ENCODE results near the gene ANKIB1. TPM values are rescaled to one million over a fixed set of nuclear protein-coding genes. Genes with fewer than 3 reads are reported as not detected.

Gene ANKIB1
- total RNA-seq, 8 experiments from 2014 or later: 28.7 to 96.9 (median 49.8) TPM

Other genes with a start within 250 kb of the ANKIB1 start
- 100 to 1,000 TPM in 4 of 8 experiments, 10 to 100 TPM in 4; 57.7 to 155 (median 100) TPM for gene CYP51A1, start 111.5 kb upstream of the ANKIB1 start, total RNA-seq
- under 1 TPM in 7 of 8 experiments, not detected in 1; 0.10 to 1.00 (median 0.36) TPM for gene LRRD1, start 66.8 kb upstream of the ANKIB1 start, total RNA-seq
- 10 to 100 TPM; 26.7 to 75.1 (median 35.5) TPM for gene KRIT1, start 60 bp upstream of the ANKIB1 start, total RNA-seq
- 10 to 100 TPM; 20.5 to 44.2 (median 32.8) TPM for gene GATAD1, start 201.5 kb downstream of the ANKIB1 start, total RNA-seq
- gene ERVW-1, start 232.0 kb downstream of the ANKIB1 start, total RNA-seq: 1 to 10 TPM in 7 of 8 experiments, under 1 TPM in 1; 0.92 to 3.8 (median 2.1) TPM

Data from motor neuron (in vitro differentiated cells).